NCI-H1105 treated with DMSO at 0.1 percent for 48 hours (cell line): ENCODE measurements around the gene COPS9.

Source experiments
- DNase-seq: peaks from one replicate; lab custom pipeline; 2025; lab: John Stamatoyannopoulos, UW

The COPS9 gene

GRCh38 chr2:240136013-240136670, at the start of gene COPS9:
COPS9 (minus strand) TSS chr2:240136305; CDS start chr2:240136284, 21 bp downstream.
- peak; percentile 62 for DNase-seq

DNA sequence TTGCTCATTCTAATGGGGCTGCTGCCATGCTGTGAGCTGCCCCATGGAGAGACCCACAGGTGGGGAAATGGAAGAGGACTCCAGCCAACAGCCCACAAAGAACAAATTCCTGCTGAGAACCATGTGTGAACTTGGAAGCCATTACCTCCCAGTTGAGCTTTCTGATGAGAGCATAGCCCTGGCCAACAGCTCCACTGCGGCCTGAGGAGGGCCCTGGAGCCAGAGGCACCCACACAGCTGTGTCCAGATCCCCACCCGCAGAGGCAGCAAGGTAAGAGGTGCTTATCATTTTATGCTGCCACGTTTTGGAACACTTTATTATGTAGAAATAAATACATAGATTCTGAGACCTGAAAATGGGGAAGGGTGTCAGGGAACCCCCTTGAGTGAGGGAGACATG, 48.6 kb upstream of the COPS9 start:
- no peak for DNase-seq

GRCh38 chr2:240183875-240184590, 47.9 kb upstream of the COPS9 start:
- DNase-seq: no peak

DNA sequence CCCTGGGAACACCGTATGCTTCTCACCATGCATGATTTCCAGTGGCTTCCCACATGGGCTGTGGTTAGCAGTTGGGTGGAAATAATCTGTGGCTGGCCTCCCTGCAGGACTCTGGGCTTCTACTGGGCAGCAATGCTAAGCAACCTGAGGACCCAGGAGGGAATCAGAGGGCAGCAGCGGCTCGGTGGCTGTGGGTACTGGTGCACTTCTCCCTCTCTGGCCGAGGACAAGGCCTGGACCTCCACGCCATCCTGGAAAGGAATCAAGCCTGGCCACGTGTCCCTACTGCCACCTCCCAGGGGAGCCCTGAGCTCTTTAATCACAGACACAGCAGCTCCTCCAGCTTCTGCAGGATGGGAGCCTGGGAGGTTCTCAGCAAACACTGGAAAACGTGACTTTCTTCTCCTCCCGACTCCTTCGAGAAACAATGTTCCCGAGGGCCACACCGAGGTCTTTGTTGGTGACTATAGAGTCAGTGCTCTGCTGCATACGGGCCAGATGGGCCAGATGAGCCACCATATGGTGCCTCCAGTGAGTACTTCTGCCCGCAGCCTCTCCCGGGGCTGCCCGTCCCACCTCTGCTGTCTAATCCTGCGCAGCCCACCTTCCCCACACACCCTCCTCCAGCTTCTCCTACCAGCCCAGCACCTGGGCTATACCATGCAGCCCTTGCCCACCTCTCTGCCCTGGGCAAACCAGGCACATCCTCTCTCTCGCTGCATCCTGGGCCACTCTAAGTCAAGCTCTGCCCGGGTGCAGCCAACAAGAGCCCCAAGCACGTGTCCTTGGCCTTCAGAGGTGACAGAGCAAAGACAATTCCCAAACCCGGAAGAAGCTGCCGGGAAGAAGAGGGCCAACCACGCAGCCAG, 47.1 kb upstream of the COPS9 start:
- no peak for DNase-seq

DNA sequence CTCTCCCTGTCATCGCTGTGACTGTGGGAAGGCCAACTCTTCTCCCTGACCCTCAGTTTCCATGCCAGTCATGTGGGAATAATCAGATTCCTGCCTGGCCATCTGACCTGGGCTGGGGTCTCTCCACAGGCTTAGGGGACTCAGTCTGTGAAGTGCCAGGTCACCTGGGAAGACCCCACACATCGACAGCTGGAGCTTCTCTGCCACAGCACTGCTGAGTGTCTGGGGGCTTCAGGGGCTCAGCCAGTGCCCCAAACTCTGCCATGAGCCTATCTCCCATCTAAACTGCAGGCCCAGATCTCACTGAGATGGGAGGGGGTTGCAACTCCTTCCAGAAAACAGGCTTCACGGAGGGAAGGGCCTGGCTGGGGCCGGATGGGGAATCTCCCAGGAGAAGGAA, 46.4 kb upstream of the COPS9 start:
- DNase-seq: no peak

- DNase-seq: no peak
Measured at GRCh38 chr2:240182001-240182400, 45.9 kb upstream of the COPS9 start.

GRCh38 chr2:240179941-240180666, 44.0 kb upstream of the COPS9 start:
- DNase-seq: no peak

GRCh38 chr2:240179186-240179815, 43.2 kb upstream of the COPS9 start:
- no peak for DNase-seq

- no peak for DNase-seq
Measured at GRCh38 chr2:240178564-240178963, 42.5 kb upstream of the COPS9 start.

DNA sequence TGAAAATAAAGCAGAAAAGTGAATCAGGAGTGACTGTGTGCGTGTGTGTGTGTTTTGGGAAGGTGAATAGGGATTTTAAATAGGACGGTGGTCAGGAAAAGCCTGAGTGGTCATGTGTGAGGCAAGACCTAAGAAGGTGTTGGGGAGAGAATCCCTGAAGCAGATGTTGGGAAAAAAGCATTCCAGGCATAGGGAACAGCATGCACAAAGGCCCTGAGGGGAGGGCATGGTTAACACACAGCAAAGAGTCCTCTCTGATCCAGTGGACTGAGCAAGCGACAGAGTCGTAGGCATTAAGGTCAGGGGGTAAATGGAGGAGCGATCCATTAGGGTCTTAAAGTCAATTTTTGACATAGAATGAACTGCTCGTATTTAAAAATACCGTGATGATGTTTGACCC, 38.4 kb upstream of the COPS9 start:
- no peak for DNase-seq

DNA sequence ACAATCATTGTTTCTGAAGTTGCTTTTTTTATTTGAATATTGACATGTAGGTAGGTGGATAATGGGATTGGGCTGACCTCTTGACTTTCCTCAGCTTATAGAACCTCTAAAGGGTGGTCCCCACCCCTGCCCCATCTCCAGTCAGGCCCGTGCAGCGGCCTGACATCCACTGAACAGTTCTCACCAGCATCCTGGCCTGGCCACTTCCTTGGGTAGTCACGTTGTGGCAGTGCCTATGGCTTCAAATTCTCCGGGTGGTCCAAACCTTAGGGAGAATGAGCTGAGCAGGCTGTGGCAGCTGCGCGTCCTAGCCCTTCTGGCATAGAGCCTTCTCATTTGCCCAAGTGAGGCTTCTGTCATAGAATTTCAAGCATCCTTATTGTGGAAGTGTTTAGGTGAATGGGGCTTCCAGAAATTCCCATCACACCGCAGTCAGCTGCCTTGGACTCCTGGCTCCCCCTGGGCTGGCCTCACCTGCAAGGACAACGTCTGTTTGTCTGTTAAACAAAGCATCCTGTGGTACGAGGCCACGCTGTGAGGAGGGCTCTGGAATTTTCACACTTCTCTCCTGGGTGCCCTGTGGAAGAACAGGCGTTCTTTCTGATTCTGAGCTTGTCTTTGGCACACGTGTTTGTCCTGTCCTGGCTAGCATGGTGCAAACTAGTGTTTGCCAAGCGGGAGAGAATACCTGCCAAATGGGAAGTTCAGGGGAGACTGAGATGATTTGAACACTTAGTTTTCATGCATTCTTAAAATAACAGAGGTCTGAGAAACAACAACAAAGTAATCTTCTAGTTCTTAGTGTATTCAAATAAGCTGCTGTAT, 36.2 kb upstream of the COPS9 start:
- DNase-seq: no peak

DNA sequence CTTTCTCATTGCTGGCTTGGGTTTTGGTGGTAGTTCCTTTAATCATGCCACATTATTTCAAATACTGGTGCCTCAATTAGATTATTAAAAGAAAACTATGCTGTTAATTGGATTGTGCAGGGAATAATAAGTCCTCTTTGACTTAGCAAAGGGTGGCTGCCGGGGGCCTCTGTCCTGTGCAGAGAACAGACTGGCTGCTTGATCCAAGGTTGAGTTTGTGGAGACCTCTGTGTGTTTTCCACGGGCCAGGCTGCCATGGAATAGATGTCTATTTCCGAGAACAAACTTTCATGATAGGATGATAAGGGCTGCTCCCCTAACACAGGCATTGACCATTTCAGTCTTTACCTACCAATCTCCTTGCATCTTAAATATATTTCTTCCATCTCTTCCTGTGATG, 34.8 kb upstream of the COPS9 start:
- DNase-seq: no peak

DNA sequence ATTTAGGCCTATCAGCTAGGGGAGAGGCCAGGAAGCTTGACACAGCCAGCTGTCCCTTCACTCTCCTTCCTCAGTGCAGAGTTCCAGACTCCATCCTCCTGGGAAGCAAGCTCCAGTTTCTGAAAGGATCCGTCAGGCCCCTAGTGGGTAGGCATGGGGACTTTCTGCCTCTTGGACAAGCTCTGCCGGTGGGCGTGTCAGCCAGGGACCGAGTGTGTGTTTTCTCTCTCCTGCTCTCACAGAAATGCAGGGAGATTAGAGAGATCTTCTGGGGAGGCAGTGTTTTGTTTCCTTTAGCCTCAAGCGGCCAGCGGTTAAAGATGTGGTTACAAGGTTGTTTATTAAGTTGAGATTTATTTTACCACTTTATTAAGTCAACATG, 34.2 kb upstream of the COPS9 start:
- no peak for DNase-seq

- DNase-seq: no peak
Measured at GRCh38 chr2:240169486-240170353, 33.6 kb upstream of the COPS9 start.

GRCh38 chr2:240168546-240169361, 32.6 kb upstream of the COPS9 start:
- no peak for DNase-seq

DNA sequence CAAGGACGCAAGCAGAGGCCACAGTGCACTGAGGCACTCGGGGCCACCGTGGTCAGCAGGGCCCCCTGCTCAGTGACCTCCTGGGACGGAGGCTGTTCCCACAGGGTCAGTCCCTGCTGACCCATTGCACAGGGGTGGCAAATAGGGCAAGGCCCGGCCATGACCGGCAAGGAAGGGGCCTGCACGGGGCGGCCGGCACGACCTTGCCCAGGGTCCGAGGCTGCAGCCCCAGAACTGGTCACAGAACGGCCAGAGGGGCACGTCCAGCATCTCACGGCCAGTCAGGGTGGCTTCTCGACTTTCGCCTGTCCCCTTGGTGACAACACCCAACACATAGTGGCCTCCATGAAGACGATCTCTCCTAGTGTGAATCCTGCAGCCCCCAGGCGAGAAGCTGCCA, 31.9 kb upstream of the COPS9 start:
- no peak for DNase-seq

- DNase-seq: no peak
Measured at GRCh38 chr2:240167588-240167880, 31.4 kb upstream of the COPS9 start.

DNA sequence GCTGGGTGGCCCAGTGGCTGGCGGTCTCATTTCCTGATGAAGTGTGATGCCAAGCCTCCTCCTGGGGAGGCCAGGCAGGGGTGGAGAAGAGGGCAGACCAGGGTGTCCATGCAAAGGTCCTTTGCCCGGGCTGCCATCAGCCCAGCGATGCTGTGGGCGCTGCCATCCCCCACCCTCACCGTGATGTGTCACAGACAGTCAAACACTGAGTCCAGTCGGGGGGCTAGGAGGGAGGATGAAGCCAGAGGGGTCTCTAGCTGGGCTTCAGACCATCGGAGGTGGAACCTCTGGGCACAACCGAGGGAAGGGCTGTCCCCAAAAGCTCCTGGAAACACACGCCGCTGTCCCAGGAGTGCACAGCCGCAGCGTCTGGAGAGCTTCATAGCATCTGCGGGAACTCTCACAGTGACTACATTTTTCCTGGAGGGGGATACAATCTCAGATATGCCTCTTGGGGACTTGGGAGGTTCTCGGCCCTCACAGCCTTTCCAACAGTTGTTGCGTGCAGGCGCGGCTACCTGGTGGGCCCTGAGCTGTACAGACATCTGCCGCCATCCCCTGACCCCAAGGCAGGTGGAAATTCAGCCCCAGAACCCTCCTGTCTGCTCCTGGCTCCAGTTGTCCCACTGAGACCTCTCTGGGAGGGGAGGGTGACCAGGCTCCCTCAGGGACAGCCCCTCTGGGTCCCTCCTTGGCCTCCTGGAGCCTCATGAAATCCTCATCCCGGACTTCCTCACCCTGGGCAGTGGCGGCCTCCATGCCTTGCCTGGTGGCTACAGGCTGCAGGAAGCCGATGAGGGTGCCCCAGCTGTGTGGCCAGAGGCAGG, 30.9 kb upstream of the COPS9 start:
- no peak for DNase-seq
